ENCODE results near the gene FAN1. TPM values are rescaled to one million over a fixed set of nuclear protein-coding genes. Genes with fewer than 3 reads are reported as not detected.

FAN1 gene
- total RNA-seq, 1 experiment from 2014 or later: 28.2 TPM

DNA sequence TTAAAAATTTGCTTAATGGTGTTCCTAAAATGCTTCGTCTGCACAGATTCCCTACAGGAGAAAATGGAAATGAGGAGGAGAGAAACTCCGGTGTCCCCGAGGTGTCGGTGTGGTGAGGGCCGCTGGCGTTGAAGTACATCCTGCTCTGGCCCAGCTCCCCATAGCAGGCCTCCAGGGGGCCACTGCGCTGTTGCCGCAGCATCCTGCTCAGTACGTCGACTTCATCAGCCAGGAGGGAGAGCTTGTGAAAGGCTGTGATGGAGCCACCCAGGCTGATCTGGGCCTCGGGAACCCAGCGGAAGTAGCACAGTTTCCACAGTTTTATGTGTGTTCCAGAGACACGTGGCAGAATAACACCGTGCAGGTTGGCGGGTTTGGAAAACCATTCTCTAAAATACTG lies 37.8 kb downstream of the FAN1 start:
- Histone ChIP-seq H2BK5ac (ENCODE audit: insufficient read length, low read length) (no peak overlapping the region), H2AK5ac (ENCODE audit: insufficient read length, low read length) (no peak overlapping the region), H3K9ac (ENCODE audit: extremely low read depth, insufficient read length, low read length) (no peak overlapping the region), H3K14ac (ENCODE audit: insufficient read depth, low read length) (no peak overlapping the region), H4K5ac (ENCODE audit: insufficient read length, low read depth, low read length) (no peak overlapping the region), H3K4ac (ENCODE audit: low read depth, low read length) (no peak overlapping the region), H3K9me3 (ENCODE audit: control insufficient read depth, low read depth, low read length) (no peaks in the 10 kb centered on the region), H3T11ph (ENCODE audit: low read length) (no peak overlapping the region), H4K8ac (replicated peaks; ENCODE audit: insufficient read length, low read depth, low read length) (no peak overlapping the region), H3K23ac (ENCODE audit: insufficient read length, low read depth, low read length) (no peak overlapping the region), H3K18ac (ENCODE audit: insufficient read length, low read depth, low read length) (no peak overlapping the region), H2BK120ac (ENCODE audit: low read depth, low read length, poor library complexity, severe bottlenecking) (no peak overlapping the region), H3K4me1 (ENCODE audit: insufficient read depth, low read length) (no peaks in the 10 kb centered on the region), H3K79me1 (ENCODE audit: insufficient read depth, low read depth, low read length, poor library complexity, severe bottlenecking) (no peaks in the 10 kb centered on the region), H2AFZ (ENCODE audit: low read length) (no peak overlapping the region), H3K23me2 (ENCODE audit: insufficient read length, low read depth, low read length, poor library complexity, severe bottlenecking) (no peaks in the 10 kb centered on the region), H2BK15ac (ENCODE audit: low read depth, low read length) (no peak overlapping the region), H3K56ac (ENCODE audit: insufficient read length, low read depth, low read length) (no peak overlapping the region), H4K20me1 (ENCODE audit: control insufficient read depth, insufficient read depth, insufficient read length) (no peaks in the 10 kb centered on the region), H4K91ac (ENCODE audit: insufficient read length, low read depth, low read length) (no peak overlapping the region), H2BK20ac (ENCODE audit: low read depth, low read length, poor library complexity, severe bottlenecking) (no peak overlapping the region), H2BK12ac (ENCODE audit: insufficient read length, low read depth, low read length) (no peak overlapping the region), H3K27ac (ENCODE audit: insufficient read length, low read depth, low read length) (no peak overlapping the region), H3K4me2 (ENCODE audit: insufficient read depth, insufficient read length, low read length) (no peak overlapping the region), H3K79me2 (ENCODE audit: insufficient read depth, low read length) (no peaks in the 10 kb centered on the region), H3K27me3 (ENCODE audit: insufficient read depth, low read length) (no peaks in the 10 kb centered on the region)
- no CpG with 5 or more reads among the region's 15 CpGs for WGBS (ENCODE audit: extremely low coverage, insufficient read length, low lambda C conversion rate)
- H3K27me3 Mint-ChIP-seq (ENCODE audit: low read depth): no peaks in the 10 kb centered on the region
- H3K4me1 Mint-ChIP-seq: no peaks in the 10 kb centered on the region
- DNase-seq: peak; percentile 52
- peak overlapping the region; percentile 34 to 78 (median 78); a peak in 4 of 7 replicates for H3K27ac Mint-ChIP-seq
- no peak overlapping the region for H3K4me3 Mint-ChIP-seq
- H3K9me3 Mint-ChIP-seq: no peaks in the 10 kb centered on the region
- H3K36me3 Mint-ChIP-seq (ENCODE audit: insufficient read depth in 1 of 3, low read depth in 3 of 3): peaks cover 23 to 91% (median 77%) of the 10 kb centered on the region in 3 experiments
- TF ChIP-seq, protein P1, sequence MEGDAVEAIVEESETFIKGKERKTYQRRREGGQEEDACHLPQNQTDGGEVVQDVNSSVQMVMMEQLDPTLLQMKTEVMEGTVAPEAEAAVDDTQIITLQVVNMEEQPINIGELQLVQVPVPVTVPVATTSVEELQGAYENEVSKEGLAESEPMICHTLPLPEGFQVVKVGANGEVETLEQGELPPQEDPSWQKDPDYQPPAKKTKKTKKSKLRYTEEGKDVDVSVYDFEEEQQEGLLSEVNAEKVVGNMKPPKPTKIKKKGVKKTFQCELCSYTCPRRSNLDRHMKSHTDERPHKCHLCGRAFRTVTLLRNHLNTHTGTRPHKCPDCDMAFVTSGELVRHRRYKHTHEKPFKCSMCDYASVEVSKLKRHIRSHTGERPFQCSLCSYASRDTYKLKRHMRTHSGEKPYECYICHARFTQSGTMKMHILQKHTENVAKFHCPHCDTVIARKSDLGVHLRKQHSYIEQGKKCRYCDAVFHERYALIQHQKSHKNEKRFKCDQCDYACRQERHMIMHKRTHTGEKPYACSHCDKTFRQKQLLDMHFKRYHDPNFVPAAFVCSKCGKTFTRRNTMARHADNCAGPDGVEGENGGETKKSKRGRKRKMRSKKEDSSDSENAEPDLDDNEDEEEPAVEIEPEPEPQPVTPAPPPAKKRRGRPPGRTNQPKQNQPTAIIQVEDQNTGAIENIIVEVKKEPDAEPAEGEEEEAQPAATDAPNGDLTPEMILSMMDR (conservative IDR thresholded peaks at IDR 0.05): peak; percentile 26; the same call in 2 of the 3 replicates

Measured in H9 (cell line).